ENCODE measurements around the gene ZBTB9.

DNA sequence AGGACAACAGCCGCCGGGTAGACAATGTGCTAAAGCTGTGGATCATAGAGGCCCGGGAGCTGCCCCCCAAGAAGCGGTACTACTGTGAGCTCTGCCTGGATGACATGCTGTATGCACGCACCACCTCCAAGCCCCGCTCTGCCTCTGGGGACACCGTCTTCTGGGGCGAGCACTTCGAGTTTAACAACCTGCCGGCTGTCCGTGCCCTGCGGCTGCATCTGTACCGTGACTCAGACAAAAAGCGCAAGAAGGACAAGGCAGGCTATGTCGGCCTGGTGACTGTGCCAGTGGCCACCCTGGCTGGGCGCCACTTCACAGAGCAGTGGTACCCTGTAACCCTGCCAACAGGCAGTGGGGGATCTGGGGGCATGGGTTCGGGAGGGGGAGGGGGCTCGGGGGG lies 16.7 kb upstream of the ZBTB9 start:
- TF ChIP-seq, protein P1, sequence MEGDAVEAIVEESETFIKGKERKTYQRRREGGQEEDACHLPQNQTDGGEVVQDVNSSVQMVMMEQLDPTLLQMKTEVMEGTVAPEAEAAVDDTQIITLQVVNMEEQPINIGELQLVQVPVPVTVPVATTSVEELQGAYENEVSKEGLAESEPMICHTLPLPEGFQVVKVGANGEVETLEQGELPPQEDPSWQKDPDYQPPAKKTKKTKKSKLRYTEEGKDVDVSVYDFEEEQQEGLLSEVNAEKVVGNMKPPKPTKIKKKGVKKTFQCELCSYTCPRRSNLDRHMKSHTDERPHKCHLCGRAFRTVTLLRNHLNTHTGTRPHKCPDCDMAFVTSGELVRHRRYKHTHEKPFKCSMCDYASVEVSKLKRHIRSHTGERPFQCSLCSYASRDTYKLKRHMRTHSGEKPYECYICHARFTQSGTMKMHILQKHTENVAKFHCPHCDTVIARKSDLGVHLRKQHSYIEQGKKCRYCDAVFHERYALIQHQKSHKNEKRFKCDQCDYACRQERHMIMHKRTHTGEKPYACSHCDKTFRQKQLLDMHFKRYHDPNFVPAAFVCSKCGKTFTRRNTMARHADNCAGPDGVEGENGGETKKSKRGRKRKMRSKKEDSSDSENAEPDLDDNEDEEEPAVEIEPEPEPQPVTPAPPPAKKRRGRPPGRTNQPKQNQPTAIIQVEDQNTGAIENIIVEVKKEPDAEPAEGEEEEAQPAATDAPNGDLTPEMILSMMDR (IDR thresholded peaks at IDR 0.05; ENCODE audit: insufficient read depth, low read length): no peak
- TF ChIP-seq, protein P2, sequence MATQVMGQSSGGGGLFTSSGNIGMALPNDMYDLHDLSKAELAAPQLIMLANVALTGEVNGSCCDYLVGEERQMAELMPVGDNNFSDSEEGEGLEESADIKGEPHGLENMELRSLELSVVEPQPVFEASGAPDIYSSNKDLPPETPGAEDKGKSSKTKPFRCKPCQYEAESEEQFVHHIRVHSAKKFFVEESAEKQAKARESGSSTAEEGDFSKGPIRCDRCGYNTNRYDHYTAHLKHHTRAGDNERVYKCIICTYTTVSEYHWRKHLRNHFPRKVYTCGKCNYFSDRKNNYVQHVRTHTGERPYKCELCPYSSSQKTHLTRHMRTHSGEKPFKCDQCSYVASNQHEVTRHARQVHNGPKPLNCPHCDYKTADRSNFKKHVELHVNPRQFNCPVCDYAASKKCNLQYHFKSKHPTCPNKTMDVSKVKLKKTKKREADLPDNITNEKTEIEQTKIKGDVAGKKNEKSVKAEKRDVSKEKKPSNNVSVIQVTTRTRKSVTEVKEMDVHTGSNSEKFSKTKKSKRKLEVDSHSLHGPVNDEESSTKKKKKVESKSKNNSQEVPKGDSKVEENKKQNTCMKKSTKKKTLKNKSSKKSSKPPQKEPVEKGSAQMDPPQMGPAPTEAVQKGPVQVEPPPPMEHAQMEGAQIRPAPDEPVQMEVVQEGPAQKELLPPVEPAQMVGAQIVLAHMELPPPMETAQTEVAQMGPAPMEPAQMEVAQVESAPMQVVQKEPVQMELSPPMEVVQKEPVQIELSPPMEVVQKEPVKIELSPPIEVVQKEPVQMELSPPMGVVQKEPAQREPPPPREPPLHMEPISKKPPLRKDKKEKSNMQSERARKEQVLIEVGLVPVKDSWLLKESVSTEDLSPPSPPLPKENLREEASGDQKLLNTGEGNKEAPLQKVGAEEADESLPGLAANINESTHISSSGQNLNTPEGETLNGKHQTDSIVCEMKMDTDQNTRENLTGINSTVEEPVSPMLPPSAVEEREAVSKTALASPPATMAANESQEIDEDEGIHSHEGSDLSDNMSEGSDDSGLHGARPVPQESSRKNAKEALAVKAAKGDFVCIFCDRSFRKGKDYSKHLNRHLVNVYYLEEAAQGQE (IDR thresholded peaks at IDR 0.05; ENCODE audit: insufficient replicate concordance, low read depth): no peak
- TF ChIP-seq POLR2AphosphoS5 (IDR thresholded peaks at IDR 0.05; ENCODE audit: low read depth): no peak
- no peak for TF ChIP-seq GABPA (IDR thresholded peaks at IDR 0.05; ENCODE audit: low read depth)
